ENCODE data around the gene CCR3. TPM values are rescaled to one million over a fixed set of nuclear protein-coding genes. Genes with fewer than 3 reads are reported as not detected.

The CCR3 gene
- total RNA-seq, 2 donors from 2014 or later: not detected

DNA sequence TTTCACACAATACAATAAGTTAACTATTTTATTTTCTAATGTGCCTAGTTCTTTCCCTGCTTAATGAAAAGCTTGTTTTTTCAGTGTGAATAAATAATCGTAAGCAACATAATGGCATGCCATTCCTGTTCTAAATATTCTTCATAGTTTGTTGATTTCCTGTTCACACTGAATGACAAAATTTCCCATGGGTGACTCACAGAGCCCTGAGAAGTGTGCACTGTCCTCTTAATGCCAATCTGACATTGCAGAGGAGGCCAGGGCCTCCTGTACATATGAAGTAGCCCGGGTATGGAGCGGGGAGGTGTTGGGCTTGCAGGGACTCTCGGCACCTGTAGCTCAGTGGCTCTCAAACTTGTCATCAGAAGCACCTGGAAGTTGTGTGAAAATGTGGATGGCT lies 24.3 kb downstream of the CCR3 start:
- H3K36me3 ChIP-seq (replicated peaks in 1 of 2; ENCODE audit: insufficient read depth in 1 of 2, low read depth in 2 of 2): no peaks in the 10 kb centered on the region
- intact Hi-C loops (cut with DNase I): no loop called here
- no peaks in the 10 kb centered on the region for H3K27me3 ChIP-seq
- H3K4me3 ChIP-seq: no peak overlapping the region
- H3K27ac ChIP-seq: no peak overlapping the region
- no peak for TF ChIP-seq POLR2A (IDR thresholded peaks at IDR 0.05)
- TF ChIP-seq, protein P1, sequence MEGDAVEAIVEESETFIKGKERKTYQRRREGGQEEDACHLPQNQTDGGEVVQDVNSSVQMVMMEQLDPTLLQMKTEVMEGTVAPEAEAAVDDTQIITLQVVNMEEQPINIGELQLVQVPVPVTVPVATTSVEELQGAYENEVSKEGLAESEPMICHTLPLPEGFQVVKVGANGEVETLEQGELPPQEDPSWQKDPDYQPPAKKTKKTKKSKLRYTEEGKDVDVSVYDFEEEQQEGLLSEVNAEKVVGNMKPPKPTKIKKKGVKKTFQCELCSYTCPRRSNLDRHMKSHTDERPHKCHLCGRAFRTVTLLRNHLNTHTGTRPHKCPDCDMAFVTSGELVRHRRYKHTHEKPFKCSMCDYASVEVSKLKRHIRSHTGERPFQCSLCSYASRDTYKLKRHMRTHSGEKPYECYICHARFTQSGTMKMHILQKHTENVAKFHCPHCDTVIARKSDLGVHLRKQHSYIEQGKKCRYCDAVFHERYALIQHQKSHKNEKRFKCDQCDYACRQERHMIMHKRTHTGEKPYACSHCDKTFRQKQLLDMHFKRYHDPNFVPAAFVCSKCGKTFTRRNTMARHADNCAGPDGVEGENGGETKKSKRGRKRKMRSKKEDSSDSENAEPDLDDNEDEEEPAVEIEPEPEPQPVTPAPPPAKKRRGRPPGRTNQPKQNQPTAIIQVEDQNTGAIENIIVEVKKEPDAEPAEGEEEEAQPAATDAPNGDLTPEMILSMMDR (IDR thresholded peaks at IDR 0.05): no peak
- DNase-seq (no peak), ATAC-seq (no peak)
- H3K4me1 ChIP-seq: no peaks in the 10 kb centered on the region
- 85% methylated on average over 3 to 4 of the region's 4 CpGs for WGBS, 2 donors
- H3K9me3 ChIP-seq: no peaks in the 10 kb centered on the region

DNA sequence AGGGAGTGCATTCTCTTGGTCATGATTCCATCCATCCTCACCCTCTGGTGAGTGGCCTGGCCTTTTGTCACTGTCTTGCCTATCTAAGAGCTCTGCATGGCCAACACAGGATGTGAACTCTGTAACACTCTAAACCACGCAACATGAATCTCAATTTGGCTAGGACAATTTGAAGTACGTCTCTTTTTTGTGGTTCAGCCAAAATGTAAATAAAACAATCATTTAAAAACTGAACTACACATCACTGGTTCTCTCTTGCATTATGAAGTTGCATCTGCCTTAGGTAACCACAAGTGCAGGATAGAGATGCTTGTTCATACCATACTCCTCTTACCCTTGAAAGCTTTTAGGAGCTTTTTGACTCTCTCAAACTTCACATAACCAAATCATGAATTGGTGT lies 27.3 kb downstream of the CCR3 start:
- DNase-seq: no peak
- no peaks in the 10 kb centered on the region for H3K27me3 ChIP-seq
- H3K9me3 ChIP-seq: no peaks in the 10 kb centered on the region
- no peak overlapping the region for H3K27ac ChIP-seq
- intact Hi-C loops (cut with DNase I): no loop called here
- no peak for ATAC-seq
- H3K4me1 ChIP-seq: no peaks in the 10 kb centered on the region
- H3K4me3 ChIP-seq: no peak overlapping the region
- H3K36me3 ChIP-seq (replicated peaks in 1 of 2; ENCODE audit: insufficient read depth in 1 of 2, low read depth in 2 of 2): no peaks in the 10 kb centered on the region
- 65 to 77% methylated on average over 2 of the region's 2 CpGs for WGBS, 2 donors
- no peak for TF ChIP-seq POLR2A (IDR thresholded peaks at IDR 0.05)
- TF ChIP-seq, protein P1 (IDR thresholded peaks at IDR 0.05): no peak

DNA sequence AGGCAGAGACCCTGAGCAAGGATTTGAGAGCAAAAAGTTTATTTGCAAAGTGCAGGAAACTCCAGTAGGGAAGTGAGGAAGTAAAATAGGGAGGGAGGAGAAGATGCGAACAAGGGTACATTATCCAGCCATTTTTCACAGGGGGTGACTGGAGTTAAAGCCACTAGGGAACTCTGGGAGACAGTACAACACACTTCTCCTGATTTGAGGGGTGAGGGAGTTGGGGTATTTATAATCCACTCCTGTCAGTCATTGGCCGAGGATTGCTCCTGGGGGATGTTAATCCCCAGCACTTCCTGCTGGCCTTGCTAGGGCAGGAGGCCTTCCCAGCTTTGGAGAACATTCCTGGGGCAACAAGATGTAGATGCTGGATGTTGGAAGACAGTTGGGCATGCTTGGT lies 28.2 kb downstream of the CCR3 start:
- DNase-seq (no peak), ATAC-seq (no peak)
- WGBS, 2 donors: 73 to 80% methylated on average over 2 of the region's 2 CpGs
- no peaks in the 10 kb centered on the region for H3K4me1 ChIP-seq
- H3K4me3 ChIP-seq: no peak overlapping the region
- TF ChIP-seq, protein P1 (IDR thresholded peaks at IDR 0.05): no peak
- no peak for TF ChIP-seq POLR2A (IDR thresholded peaks at IDR 0.05)
- no peak overlapping the region for H3K27ac ChIP-seq
- intact Hi-C loops (cut with DNase I): no loop called here
- H3K9me3 ChIP-seq: no peaks in the 10 kb centered on the region
- no peaks in the 10 kb centered on the region for H3K27me3 ChIP-seq
- no peaks in the 10 kb centered on the region for H3K36me3 ChIP-seq (replicated peaks in 1 of 2; ENCODE audit: insufficient read depth in 1 of 2, low read depth in 2 of 2)

DNA sequence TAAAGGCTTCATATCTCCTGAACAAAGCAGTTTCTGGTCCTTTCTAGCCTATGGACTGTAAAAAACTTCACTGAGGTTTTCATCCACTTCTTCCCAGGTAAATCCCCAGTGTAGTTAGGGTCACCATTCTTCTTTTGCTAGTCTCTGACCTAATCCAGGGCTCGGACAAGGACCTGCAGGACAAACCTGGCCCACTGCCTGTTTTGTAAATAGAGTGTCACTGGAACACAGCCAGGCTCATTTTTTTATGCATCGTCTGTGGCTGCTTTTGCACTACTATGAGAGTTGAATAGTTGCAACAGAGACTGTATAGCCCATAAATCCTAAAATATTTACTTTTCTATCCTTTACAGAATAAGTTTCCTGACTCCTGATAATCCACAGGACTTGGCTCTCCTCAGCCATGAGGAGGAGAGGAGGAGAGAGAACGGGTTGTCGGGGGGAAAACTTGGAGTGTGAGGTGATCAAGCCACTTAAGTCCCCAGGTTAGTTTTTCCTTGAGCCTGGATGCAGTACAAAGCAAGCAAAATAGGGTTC lies 29.0 kb downstream of the CCR3 start:
- Histone ChIP-seq H3K27ac (no peak overlapping the region), H3K4me3 (no peak overlapping the region), H3K27me3 (no peaks in the 10 kb centered on the region), H3K4me1 (no peaks in the 10 kb centered on the region), H3K36me3 (replicated peaks in 1 of 2; ENCODE audit: insufficient read depth in 1 of 2, low read depth in 2 of 2) (no peaks in the 10 kb centered on the region), H3K9me3 (no peaks in the 10 kb centered on the region)
- TF ChIP-seq, protein P1 (IDR thresholded peaks at IDR 0.05): no peak
- no peak for ATAC-seq
- no peak for DNase-seq
- 35 to 43% methylated on average over 4 of the region's 4 CpGs for WGBS, 2 donors
- intact Hi-C loops (cut with DNase I): no loop called here

DNA sequence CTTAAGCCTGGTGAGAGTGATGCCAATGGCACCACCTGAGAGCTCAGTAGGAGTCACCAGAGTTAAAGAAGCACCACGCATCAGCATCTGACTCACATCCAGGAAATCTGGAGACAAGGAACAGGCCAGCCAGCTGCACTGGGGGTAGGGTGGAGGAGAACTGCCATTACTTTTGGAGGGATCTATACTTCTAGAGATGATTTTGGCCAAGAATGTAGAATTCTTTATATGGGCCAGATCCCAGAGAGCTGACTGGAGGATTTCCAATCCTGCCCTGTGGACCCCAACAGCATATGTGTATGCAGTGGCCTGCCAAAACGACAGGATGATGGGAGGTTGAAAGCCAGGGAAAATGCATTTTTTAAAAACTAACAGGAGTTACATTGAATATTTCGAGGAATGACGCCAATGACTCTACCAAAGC lies 29.8 kb downstream of the CCR3 start:
- intact Hi-C loops (cut with DNase I): no loop called here
- DNase-seq: no peak
- H3K27ac ChIP-seq: no peak overlapping the region
- no peak overlapping the region for H3K4me3 ChIP-seq
- no peaks in the 10 kb centered on the region for H3K27me3 ChIP-seq
- no peaks in the 10 kb centered on the region for H3K9me3 ChIP-seq
- H3K4me1 ChIP-seq: no peaks in the 10 kb centered on the region
- ATAC-seq: no peak
- TF ChIP-seq POLR2A (IDR thresholded peaks at IDR 0.05): no peak
- TF ChIP-seq, protein P1 (IDR thresholded peaks at IDR 0.05): no peak
- WGBS, 2 donors: 56 to 60% methylated on average over 4 of the region's 4 CpGs
- no peaks in the 10 kb centered on the region for H3K36me3 ChIP-seq (replicated peaks in 1 of 2; ENCODE audit: insufficient read depth in 1 of 2, low read depth in 2 of 2)

Data from body of pancreas (tissue), 4 donors.